Esophagus muscularis mucosa (tissue), 4 donors: ENCODE data around the gene ERCC2. TPM values are rescaled to one million over a fixed set of nuclear protein-coding genes. Genes with fewer than 3 reads are reported as not detected.

ENCODE experiments used
- DNase-seq: peaks from one replicate; pipeline ENCODE4 v3.0.0-alpha.2; 2017; ENCODE audit errors: extremely low spot score
- H3K27ac ChIP-seq, 4 donors: fragments of 200-600 bp; sonication (generic); replicated peaks in 1 of 4; 1 replicate in 3 of 4; 2 replicates in 1 of 4; pipeline ENCODE4 v1.5.1; 2016 to 2019; ENCODE audit warnings: mild to moderate bottlenecking in 1 of 4
- H3K27me3 ChIP-seq, 4 donors: fragments of 200-600 bp; sonication (generic); one replicate each; pipeline versions ENCODE4 v1.5.1 to v1.6.0; 2016 to 2019
- H3K36me3 ChIP-seq, 4 donors: fragments of 200-600 bp; sonication (generic); one replicate each; pipeline ENCODE4 v1.5.1; 2016 to 2019
- H3K4me1 ChIP-seq, 4 donors: fragments of 200-600 bp; sonication (generic); one replicate each; pipeline ENCODE4 v1.5.1; 2016 to 2019
- H3K4me3 ChIP-seq, 4 donors: fragments of 200-600 bp; sonication (generic); 1 replicate in 2 of 4; 2 replicates in 2 of 4; pipeline ENCODE4 v1.5.1; 2016 to 2019; ENCODE audit warnings: mild to moderate bottlenecking in 4 of 4, moderate library complexity in 1 of 4
- H3K9me3 ChIP-seq, 4 donors: fragments of 200-600 bp; sonication (generic); 1 replicate in 3 of 4; 2 replicates in 1 of 4; pipeline ENCODE4 v1.5.1; 2016 to 2019
- EP300 ChIP-seq: sonication (generic); formaldehyde crosslinking; IDR thresholded peaks from one replicate; pipeline ENCODE4 v1.6.1; 2017; ENCODE audit warnings: antibody characterized with exemption
- POLR2A ChIP-seq: fragments of 450-650 bp; IDR thresholded peaks from one replicate; pipeline ENCODE4 v1.6.1; 2017; ENCODE audit warnings: antibody characterized with exemption, moderate library complexity, mild to moderate bottlenecking, low read depth
- POLR2AphosphoS5 ChIP-seq, 2 donors: sonication (generic); formaldehyde crosslinking; IDR thresholded peaks; one replicate each; pipeline ENCODE4 v1.6.1; 2017; ENCODE audit warnings: antibody characterized with exemption in 2 of 2
- WGBS: methylation state at CpG from one replicate; pipeline ENCODE4 v1.1.5; 2018; 5-methylcytosine and 5-hydroxymethylcytosine counted together
- intact Hi-C: fragments of 100-400 bp; cut with DNase I; formaldehyde crosslinking; loops from one replicate; pipeline ENCODE4 v1.15.1; 2023
- total RNA-seq, 4 donors: library from RNA; depleted of rRNA; stranded (reverse); fragments of >200 nt; gene quantifications; one replicate each; pipeline versions ENCODE4 v1.1.0 to v1.2.1, GENCODE V29; 2016
- TF ChIP-seq, protein P1 (sequence below), 3 experiments: fragments of 200-600 bp in 2 of 3; fragments of 450-650 bp in 1 of 3; sonication (generic) in 2 of 3; IDR thresholded peaks; one replicate each; pipeline ENCODE4 v1.5.1; 2017 to 2019; ENCODE audit warnings: antibody characterized with exemption in 3 of 3, mild to moderate bottlenecking in 2 of 3, moderate library complexity in 1 of 3

The ERCC2 gene
- total RNA-seq, 4 donors from 2014 or later = 6.5 to 16.6 (median 11.4) TPM

DNA sequence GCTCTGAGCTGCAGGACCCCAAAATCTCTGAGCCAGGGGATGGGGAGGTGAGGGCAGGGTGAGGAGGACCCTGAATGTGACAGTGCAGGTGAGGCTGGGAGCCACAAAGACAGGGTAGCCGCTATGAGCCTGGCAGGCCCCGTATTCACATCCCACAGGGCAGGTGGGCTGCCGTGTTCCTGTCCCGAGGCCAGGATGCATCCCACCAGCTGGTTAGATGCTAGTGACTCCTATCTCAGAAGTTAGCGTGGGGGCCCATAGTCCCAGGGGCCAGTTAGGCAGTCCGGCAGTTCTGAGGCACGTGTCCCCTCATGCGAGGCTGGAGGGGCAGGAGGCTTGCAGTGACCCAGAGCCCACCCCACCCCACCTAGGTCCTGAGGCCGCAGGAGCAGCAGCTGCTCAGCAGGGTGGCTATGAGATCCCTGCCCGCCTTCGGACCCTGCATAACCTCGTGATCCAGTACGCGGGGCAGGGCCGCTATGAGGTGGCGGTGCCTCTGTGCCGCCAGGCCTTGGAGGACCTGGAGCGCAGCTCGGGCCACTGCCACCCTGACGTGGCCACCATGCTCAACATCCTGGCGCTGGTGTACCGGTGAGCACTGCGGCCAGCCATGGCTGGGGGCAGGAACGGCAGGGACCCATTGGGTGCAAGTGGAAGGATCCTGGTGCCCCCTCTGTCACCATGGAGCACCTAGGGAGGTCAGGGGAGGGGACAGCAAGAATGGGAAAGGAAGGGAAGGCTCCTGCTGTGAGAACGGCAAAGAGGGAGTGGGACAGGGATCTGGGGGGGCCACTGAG is 22.6 kb downstream of the ERCC2 start:
- WGBS = 82% methylated on average over 13 of the region's 25 CpGs
- intact Hi-C loops = no loop called here
- TF ChIP-seq EP300 (no peak), POLR2AphosphoS5 (IDR thresholded peaks at IDR 0.05) (no peak), POLR2A (no peak)
- TF ChIP-seq, protein P1, sequence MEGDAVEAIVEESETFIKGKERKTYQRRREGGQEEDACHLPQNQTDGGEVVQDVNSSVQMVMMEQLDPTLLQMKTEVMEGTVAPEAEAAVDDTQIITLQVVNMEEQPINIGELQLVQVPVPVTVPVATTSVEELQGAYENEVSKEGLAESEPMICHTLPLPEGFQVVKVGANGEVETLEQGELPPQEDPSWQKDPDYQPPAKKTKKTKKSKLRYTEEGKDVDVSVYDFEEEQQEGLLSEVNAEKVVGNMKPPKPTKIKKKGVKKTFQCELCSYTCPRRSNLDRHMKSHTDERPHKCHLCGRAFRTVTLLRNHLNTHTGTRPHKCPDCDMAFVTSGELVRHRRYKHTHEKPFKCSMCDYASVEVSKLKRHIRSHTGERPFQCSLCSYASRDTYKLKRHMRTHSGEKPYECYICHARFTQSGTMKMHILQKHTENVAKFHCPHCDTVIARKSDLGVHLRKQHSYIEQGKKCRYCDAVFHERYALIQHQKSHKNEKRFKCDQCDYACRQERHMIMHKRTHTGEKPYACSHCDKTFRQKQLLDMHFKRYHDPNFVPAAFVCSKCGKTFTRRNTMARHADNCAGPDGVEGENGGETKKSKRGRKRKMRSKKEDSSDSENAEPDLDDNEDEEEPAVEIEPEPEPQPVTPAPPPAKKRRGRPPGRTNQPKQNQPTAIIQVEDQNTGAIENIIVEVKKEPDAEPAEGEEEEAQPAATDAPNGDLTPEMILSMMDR (IDR thresholded peaks at IDR 0.05) = no peak

DNA sequence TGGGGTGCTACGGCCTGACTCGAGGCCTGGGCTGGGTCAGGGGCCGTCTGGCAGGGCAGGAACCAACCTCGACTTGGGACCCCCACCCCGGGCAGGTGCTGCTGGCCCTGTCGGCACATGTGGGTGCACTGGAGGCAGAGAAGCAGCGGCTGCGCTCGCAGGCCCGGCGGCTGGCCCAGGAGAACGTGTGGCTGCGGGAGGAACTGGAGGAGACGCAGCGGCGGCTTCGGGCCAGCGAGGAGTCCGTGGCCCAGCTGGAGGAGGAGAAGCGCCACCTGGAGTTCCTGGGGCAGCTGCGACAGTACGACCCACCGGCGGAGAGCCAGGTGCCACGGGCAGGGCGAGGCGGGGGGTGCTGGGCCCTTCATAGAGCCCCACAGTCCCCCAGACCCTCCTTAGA is 23.9 kb downstream of the ERCC2 start:
- no peak overlapping the region for H3K4me3 ChIP-seq
- H3K4me1 ChIP-seq = no peaks in the 10 kb centered on the region
- H3K27ac ChIP-seq = no peak overlapping the region
- intact Hi-C loops = no loop called here
- peaks cover 0 to 53% (median 3%) of the 10 kb centered on the region in 4 donors for H3K27me3 ChIP-seq
- peaks cover under 1 to 14% (median 9%) of the 10 kb centered on the region in 4 donors for H3K36me3 ChIP-seq
- no peak for DNase-seq
- no CpG with 5 or more reads among the region's 27 CpGs for WGBS
- no peaks in the 10 kb centered on the region for H3K9me3 ChIP-seq
- TF ChIP-seq POLR2AphosphoS5 (IDR thresholded peaks at IDR 0.05) (no peak), POLR2A (no peak), EP300 (no peak)
- TF ChIP-seq, protein P1 (IDR thresholded peaks at IDR 0.05) = no peak

More for the DNA sequence above, 22.6 kb downstream of the ERCC2 start:
- H3K9me3 ChIP-seq = no peaks in the 10 kb centered on the region
- peaks cover 6 to 27% (median 22%) of the 10 kb centered on the region in 4 donors for H3K36me3 ChIP-seq
- no peak for DNase-seq
- no peak overlapping the region for H3K4me3 ChIP-seq
- H3K27me3 ChIP-seq = peaks cover 0 to 41% (median 3%) of the 10 kb centered on the region in 4 donors
- no peaks in the 10 kb centered on the region for H3K4me1 ChIP-seq
- H3K27ac ChIP-seq = no peak overlapping the region

DNA sequence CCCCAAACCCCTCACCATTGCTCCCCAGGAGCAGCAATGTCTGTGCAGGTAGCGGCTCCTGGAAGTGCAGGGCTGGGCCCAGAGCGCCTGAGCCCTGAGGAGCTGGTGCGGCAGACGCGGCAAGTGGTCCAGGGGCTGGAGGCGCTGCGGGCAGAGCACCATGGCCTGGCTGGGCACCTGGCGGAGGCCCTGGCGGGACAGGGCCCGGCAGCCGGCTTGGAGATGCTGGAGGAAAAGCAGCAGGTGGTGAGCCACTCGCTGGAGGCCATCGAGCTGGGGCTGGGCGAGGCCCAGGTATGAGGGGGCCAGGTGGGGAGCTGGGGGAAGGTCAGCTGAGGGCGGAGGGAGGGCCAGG is 24.9 kb downstream of the ERCC2 start:
- Histone ChIP-seq H3K27ac (no peak overlapping the region), H3K4me1 (peaks cover 3 to 8% (median 5%) of the 10 kb centered on the region in 4 donors), H3K27me3 (peaks cover 1 to 62% (median 8%) of the 10 kb centered on the region in 4 donors), H3K36me3 (peaks cover 0 to 4% (median under 1%) of the 10 kb centered on the region in 4 donors), H3K9me3 (no peaks in the 10 kb centered on the region), H3K4me3 (no peak overlapping the region)
- DNase-seq = no peak
- 86% methylated on average over 7 of the region's 15 CpGs for WGBS
- intact Hi-C loops = no loop called here
- TF ChIP-seq EP300 = no peak
- TF ChIP-seq, protein P1 (IDR thresholded peaks at IDR 0.05) = no peak
- TF ChIP-seq POLR2A = no peak
- no peak for TF ChIP-seq POLR2AphosphoS5 (IDR thresholded peaks at IDR 0.05)

DNA sequence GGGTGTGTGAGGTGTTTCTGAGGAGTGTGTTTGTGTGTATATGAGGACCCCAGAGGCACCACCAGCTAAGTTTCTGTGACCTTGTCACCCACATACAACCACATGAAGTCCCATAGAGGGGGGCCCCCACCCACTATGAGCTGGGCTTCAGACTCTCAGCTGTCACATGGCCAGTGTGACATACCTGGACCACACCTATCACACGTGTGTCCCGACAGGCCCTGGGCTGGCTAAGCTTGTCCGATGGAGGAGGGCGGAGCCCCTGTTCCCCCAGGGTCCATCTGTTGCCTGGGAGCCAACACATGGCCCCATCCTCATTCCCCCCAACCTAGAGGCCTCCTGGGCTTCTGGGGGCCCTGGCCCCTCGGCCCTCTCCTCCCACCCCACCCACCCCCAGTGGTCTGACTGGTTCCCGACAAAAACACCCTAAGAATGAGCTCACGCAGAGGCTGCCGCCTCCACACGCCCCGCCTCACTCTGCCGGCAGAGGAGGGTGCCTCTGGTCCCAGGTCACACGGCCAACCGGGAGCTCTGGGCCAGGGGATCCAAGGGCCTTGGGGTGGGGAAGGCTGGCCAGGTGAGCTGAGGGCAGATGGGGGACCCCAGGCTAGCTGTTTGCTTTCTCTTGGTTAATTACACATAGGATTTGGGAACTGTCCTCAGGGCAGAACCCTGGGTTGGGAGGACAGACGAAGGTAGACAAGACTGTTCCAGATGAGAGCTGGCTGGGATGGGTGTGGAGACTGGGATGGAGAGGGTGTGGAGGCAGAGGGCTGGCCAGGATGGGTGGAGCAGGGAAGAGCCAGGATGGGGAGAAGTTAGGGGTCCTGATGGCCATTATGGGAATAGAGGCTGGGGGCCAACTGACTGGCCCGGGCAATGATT is 25.5 kb downstream of the ERCC2 start:
- intact Hi-C loops = no loop called here

More for the DNA sequence above, 25.5 kb downstream of the ERCC2 start:
- Histone ChIP-seq H3K36me3 (no peaks in the 10 kb centered on the region), H3K27ac (no peak overlapping the region), H3K27me3 (peaks cover 5 to 69% (median 15%) of the 10 kb centered on the region in 4 donors), H3K4me1 (peaks cover 4 to 11% (median 8%) of the 10 kb centered on the region in 4 donors), H3K9me3 (no peaks in the 10 kb centered on the region), H3K4me3 (no peak overlapping the region)
- WGBS = 74% methylated on average over 8 of the region's 15 CpGs
- TF ChIP-seq POLR2A (no peak), POLR2AphosphoS5 (IDR thresholded peaks at IDR 0.05) (no peak), EP300 (no peak)
- TF ChIP-seq, protein P1 (IDR thresholded peaks at IDR 0.05) = no peak
- no peak for DNase-seq
